HG03103 (cell line): ENCODE measurements around the gene CSRP2.

Experiments used
- ATAC-seq: cut with Tn5 transposase; IDR thresholded peaks from one replicate; pipeline ENCODE4 v1.9.1; 2021; ENCODE audit warnings: low read depth; ENCODE audit not compliant: unreplicated experiment

Gene CSRP2

DNA sequence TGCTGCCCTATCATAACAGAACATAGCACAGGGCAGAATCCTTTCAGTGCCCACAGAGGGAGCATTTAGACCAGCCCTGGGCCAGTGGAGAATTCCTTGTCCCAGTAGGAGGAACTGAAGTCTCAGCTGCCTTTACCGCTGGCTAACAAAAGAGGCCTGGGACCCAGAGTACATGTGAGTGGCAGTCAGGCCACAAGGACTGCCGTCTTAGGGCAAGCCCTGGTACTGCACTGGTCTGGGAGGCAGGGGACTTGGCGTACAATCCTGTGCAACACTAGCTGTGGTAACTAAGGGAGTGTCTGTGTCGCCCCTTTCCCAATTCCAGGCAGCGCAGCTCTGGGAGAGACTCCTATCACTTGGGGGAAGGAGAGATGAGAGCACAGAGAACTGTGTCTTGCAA is 17.0 kb upstream of the CSRP2 start:
- ATAC-seq = no peak

DNA sequence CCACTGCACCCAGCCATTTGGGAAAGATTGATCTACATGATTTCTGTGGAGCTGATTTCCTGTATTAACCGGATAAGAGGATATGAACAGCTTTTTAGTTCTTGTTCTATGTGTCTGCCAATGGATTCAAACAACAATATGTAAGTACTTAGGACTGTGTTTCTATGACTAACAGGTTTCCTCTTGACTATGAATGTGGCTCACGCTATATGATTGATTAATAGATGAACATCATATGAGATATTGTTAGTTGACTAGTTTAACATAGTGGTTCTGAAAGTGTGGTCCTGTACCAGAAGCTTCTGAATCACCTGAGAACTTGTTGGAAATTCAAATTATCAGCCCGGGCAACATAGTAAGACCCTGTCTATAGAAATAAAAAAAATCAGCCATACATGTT is 12.8 kb upstream of the CSRP2 start:
- no peak for ATAC-seq

GRCh38 chr12:76890151-76891143 is 11.6 kb upstream of the CSRP2 start:
- ATAC-seq = no peak

DNA sequence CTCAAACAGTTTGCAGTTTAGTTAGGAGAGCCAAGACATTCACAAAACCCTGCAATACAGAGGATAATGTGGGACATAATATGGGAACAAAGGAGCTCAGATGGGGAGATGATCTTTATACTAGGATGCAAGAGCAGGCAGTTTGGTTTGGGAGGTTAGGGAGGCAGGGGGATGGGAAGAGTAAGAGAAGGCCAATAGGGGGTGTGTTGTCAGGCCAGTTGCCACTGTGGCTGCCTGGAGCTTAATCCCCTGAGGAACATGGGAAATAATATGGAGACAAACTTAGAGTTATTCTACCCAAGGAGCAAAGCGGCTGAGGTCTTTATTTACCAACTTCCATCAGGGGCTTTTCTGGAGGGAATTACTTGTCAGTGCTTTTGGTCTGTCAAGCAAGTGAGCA is 10.0 kb upstream of the CSRP2 start:
- no peak for ATAC-seq

DNA sequence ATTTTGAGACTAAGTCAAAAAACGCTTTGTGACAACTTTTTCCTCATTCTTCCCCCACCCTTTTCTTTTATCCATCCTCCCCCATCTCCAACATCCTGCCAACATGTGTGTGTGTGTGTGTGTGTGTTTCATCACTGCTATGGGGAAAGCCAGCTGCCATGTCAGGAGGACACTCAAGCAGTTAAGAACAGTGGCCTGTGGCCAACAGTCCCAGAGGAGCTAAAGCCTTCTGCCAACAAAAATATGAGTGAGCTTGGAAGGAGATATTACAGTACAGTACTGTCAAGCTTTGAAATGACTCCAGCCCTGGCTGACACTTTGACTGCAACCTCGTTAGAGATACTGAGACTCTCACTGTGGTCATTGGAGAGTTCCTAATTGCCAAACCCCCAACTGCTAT is 5.0 kb upstream of the CSRP2 start:
- ATAC-seq = no peak

GRCh38 chr12:76883151-76883550 is 4.3 kb upstream of the CSRP2 start:
- no peak for ATAC-seq

DNA sequence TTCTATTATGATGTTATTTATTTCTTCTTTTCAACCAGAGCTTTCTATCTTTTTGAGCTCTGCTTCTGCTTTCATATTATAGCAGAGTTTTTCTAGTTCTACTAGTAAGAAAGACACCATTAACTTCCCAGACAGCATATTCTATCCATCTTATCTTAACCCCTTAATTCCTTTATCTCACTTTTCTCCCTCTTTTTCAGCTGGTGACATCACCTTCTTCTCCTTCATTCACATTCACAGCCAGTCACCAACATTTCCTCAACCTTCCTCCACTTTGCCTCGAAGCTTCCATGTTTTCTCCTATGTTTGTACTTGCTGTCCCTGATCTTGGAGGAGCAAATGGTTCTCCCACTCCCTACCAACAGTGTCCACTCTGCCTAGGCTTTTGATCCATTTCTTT is 3.5 kb upstream of the CSRP2 start:
- no peak for ATAC-seq

GRCh38 chr12:76881142-76881541 is 2.3 kb upstream of the CSRP2 start:
- ATAC-seq = no peak

DNA sequence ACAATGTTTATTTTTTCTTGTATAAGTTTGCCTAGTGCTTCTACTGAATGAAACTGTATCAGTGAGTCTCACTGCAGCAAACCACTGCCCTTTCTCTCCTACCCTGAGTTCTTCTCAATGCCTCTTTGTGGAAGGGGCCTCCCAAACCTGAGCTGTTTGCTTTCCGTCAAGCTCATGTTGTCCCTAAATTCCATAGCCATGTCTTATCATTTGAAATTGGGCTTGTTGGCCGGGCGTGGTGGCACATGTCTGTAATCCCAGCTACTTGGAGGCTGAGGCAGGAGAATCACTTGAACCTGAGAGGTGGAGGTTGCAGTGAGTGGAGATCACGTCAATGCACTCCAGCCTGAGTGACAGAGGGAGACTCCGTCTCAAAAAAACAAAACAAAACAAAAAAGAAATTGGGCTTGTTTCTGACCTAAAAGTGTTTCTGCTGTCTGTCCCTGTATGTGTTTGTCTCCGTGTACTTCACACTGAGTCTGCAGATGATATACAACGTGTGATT is 1.8 kb upstream of the CSRP2 start:
- no peak for ATAC-seq

- ATAC-seq = no peak
These were observed 1.1 kb upstream of the CSRP2 start for GRCh38 chr12:76879710-76880518.

- ATAC-seq = peak; percentile 34
These were observed 520 bp downstream of the CSRP2 start for GRCh38 chr12:76878099-76878898.

- no peak for ATAC-seq
These were observed 2.1 kb downstream of the CSRP2 start for GRCh38 chr12:76876696-76877229.

- no peak for ATAC-seq
These were observed 4.2 kb downstream of the CSRP2 start for GRCh38 chr12:76874491-76875190.

DNA sequence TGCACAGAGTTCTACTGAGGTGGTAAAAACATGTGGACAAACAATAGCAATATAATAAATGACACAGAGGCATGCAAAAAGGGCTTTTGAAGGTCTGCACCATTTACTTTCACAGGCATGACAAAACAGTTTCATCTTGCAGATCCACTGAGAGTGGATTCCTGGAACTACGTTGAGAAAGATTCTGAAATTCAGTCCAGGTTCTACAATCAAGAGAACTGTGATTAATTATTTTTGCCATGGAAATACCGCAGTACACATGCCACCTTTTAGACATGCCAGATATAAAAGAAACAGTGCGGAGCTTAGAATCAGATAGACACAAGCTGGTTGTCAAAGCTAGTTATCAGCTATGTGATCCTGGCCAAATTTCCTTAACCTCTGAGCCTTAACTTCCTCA is 4.8 kb downstream of the CSRP2 start:
- no peak for ATAC-seq

GRCh38 chr12:76872415-76872814 is 6.4 kb downstream of the CSRP2 start:
- ATAC-seq = no peak

DNA sequence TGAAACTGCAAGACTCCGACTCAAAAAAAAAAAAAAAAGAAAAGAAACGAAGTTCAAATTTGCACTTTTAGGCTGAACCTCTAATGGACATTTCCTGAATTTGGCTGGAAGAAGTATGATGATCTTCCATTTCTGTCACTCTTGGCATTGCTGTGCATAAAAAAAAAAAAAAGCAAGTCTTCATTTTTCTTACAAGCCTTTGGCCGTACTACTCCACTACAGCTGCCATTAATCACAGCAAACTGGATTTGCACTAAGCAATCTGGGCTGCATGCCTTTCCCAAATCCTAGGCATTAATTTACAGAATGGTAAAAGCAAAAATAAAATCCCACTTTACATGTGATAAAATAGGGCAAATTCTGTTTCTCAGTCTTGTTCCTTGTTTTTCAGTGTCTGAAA is 7.1 kb downstream of the CSRP2 start:
- ATAC-seq = no peak

- ATAC-seq = no peak
These were observed 7.7 kb downstream of the CSRP2 start for GRCh38 chr12:76871082-76871481.

GRCh38 chr12:76866726-76867125 is 12.1 kb downstream of the CSRP2 start:
- no peak for ATAC-seq

DNA sequence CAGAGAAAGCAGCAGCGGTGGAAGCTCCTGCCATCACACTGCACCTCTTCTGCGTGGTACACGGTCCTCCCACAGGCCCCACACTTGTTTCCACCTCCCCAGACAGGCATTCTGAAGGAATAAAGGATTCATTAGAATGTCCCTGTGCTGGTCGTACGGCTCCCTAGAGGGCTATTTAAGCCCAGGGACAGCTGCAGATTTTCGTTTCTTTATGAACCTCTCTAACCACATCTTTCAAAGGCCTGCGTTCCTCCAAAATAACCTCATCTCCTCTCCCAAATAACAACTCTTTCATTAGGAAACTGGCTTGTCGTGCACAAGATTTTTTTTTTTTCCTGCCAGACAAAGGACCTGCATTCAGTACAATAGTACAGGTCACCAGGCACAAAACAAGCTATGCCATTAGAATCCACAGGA is 12.7 kb downstream of the CSRP2 start:
- no peak for ATAC-seq
